Forelimb muscle (tissue), 1 donor: ENCODE results near the gene HMOX1. TPM values are rescaled to one million over a fixed set of nuclear protein-coding genes. Genes with fewer than 3 reads are reported as not detected.
A peak's percentile ranks its signal among the peaks of the same experiment; 100 is the strongest.

ENCODE experiments used
- DNase-seq: peaks from one replicate; pipeline ENCODE4 v3.0.0-alpha.2; 2013; ENCODE audit warnings: low read depth
- polyA plus RNA-seq: library from polyadenylated mRNA; unstranded; fragments of 120-200 nt; gene quantifications from one replicate; pipeline ENCODE4 v1.2.1, GENCODE V29; 2013; ENCODE audit not compliant: insufficient read length

Gene HMOX1
- 12.3 TPM for polyA plus RNA-seq

- DNase-seq, result peak; percentile 44
Measured at GRCh38 chr22:35380537-35381423, at the start of gene HMOX1. TSS of gene HMOX1 (plus strand) at chr22:35381096. CDS start at chr22:35381174, 78 bp downstream.

- no peak for DNase-seq
Measured at GRCh38 chr22:35332278-35332677, 48.6 kb upstream of the HMOX1 start.

GRCh38 chr22:35333220-35333619 is 47.7 kb upstream of the HMOX1 start:
- DNase-seq, result no peak

GRCh38 chr22:35334004-35334403 is 46.9 kb upstream of the HMOX1 start:
- no peak for DNase-seq

- no peak for DNase-seq
Measured at GRCh38 chr22:35335468-35335867, 45.4 kb upstream of the HMOX1 start.

GRCh38 chr22:35335936-35336781 is 44.7 kb upstream of the HMOX1 start:
- no peak for DNase-seq

- no peak for DNase-seq
Measured at GRCh38 chr22:35337932-35338331, 43.0 kb upstream of the HMOX1 start.

- DNase-seq, result no peak
Measured at GRCh38 chr22:35341090-35341874, 39.6 kb upstream of the HMOX1 start.

GRCh38 chr22:35342390-35342789 is 38.5 kb upstream of the HMOX1 start:
- no peak for DNase-seq

GRCh38 chr22:35343664-35344550 is 37.0 kb upstream of the HMOX1 start:
- DNase-seq, result no peak

- no peak for DNase-seq
Measured at GRCh38 chr22:35344956-35345690, 35.8 kb upstream of the HMOX1 start.

GRCh38 chr22:35345808-35346505 is 34.9 kb upstream of the HMOX1 start:
- DNase-seq, result no peak

GRCh38 chr22:35346596-35347220 is 34.2 kb upstream of the HMOX1 start:
- DNase-seq, result no peak

GRCh38 chr22:35347462-35347861 is 33.4 kb upstream of the HMOX1 start:
- no peak for DNase-seq

GRCh38 chr22:35348026-35348590 is 32.8 kb upstream of the HMOX1 start:
- DNase-seq, result no peak

GRCh38 chr22:35348703-35349102 is 32.2 kb upstream of the HMOX1 start:
- DNase-seq, result no peak

GRCh38 chr22:35349368-35349703 is 31.6 kb upstream of the HMOX1 start:
- no peak for DNase-seq

- no peak for DNase-seq
Measured at GRCh38 chr22:35349704-35350538, 31.0 kb upstream of the HMOX1 start.
